CD4-positive, alpha-beta T cell treated with Interleukin-15 for 4 hours (primary cell): Measurements from ENCODE around the gene ILKAP.
"Not testable (repeated sequence)": the region's sequence is repeated elsewhere in the genome, so short reads cannot be mapped to it uniquely, and the experiment has no call there.

Experiments
- DNase-seq: peaks from one replicate; pipeline ENCODE4 v3.0.0-alpha.2; 2020; ENCODE audit warnings: low spot score

Gene ILKAP

GRCh38 chr2:238202326-238203093 is 985 bp downstream of the ILKAP start:
- DNase-seq, result peak; percentile 12

DNA sequence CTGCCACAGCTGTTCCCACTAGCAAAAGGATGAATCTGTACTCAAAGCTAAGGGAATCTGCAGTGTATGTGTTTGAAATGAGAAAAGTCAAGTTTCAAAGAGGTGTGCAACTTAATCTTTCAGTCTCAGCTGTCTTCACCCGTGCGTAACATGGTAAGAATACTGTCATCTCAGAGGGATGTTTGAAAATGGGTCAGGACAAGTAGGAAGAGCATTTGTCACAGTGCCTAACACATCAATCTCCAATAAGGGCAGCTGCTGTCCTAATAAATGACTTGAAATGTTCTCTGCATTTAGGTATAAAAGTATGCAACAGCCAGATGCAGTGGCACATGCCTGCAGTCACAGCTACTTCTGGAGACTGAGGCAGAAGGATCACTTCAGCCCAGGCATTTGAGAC is 13.1 kb downstream of the ILKAP start:
- DNase-seq, result no peak

GRCh38 chr2:238187618-238188548 is 15.6 kb downstream of the ILKAP start:
- no peak for DNase-seq

GRCh38 chr2:238183821-238184220 is 19.7 kb downstream of the ILKAP start:
- no peak for DNase-seq

DNA sequence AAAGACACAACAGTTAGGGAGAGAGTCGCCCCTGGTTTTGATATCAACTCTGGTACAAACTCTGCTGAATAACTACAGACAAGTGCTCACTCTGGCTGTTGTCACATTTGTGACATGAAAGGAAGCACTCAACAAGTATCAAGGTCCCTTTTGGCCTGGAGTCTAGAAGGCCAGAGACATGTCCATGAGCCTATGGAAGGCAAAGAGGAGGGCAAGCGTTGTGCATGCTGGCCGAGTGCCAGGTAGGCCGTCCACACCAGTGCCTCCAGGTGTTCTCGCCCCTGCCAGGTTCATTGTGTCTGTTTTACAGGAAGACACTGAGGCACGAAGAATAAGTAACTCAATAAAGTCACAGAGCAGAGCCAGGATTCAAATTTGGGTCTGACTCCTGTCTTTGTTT is 21.1 kb downstream of the ILKAP start:
- DNase-seq, result no peak

DNA sequence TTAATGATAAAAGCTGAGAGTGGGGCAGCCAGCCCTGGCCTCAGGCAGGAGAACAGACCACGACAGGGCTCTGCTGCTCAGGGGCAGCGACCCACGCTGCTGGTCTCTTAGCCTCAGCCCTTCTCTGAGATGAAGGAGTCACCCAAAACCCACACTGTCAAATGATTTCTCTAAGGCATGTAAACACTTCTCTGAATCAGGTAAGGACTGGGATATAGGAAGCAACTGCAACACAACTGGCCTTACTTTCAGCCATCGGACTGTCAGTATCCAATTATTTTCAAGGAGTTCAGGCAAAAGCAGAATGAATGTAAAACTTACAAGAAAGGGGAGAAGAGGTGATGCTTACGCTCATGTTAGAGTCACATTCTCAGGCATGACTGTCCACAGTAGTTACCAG is 22.9 kb downstream of the ILKAP start:
- no peak for DNase-seq

- DNase-seq, result no peak
Observed at GRCh38 chr2:238176613-238177012, 26.9 kb downstream of the ILKAP start.

GRCh38 chr2:238174701-238175100 is 28.8 kb downstream of the ILKAP start:
- DNase-seq, result no peak

GRCh38 chr2:238174291-238174690 is 29.2 kb downstream of the ILKAP start:
- DNase-seq, result no peak

DNA sequence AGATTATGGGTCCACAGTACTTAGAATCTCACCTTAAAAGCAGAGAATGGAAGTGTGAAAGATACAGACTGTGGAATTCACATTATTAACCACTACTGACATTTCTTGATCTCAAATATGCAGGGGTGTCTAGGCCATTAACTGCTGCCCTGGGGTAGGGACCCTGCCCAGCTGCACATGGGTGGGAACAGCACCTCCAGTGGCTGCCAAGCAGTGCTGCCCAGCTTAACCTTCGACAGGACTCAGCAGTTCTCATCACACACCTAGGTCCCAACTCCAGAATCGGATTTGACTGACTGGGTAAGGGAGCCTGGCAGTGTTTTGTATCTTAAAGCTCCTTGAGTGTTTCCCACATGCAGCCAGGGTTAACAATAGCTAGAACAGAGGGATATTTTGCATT is 29.8 kb downstream of the ILKAP start:
- no peak for DNase-seq

DNA sequence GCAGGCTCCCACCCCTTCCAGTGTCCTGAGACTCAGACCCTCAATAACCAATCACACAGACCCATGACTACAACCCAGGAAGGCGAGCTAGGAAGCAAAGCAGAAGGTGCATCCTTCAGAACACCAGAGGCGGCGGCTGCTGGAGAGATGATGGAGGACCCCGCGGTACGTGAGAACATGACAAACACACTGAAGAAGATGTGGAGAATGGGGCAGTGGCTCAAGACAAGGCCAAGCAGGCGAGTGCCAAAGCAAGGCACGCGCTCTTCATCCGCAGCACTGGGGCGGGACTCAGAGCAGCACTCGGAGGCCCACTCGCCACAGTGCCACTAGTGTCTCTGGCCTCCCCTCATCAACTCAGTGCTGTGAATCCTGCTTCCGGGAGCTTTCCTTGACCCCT is 31.1 kb downstream of the ILKAP start:
- no peak for DNase-seq

DNA sequence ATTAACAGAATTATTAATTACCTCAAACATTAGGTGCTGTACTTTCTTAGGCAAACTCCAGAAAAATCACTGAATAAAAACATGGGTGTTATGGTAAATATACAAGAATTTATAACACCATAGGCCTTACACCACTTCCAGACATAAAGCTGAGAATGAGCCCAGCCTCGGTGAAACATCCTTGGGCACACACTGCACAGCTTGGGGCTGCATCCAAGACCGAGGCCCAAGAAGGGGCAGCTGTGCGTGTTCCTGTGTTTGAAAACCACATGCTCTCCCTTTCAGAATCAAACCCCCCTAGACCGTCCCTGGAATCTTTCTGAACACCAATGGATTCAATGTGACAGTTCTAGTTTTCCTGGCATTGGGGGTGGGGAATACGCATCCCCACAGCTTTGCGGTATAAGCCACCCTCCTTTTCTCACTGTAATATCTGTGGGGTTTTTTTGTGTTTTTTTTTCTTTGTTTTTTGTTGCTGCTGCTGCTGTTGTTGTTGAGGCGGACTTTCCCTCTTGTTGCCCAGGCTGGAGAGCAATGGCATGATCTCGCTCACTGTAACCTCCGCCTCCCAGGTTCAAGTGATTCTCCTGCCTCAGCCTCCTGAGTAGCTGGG is 31.8 kb downstream of the ILKAP start:
- DNase-seq, result no peak

GRCh38 chr2:238171072-238171431 is 32.4 kb downstream of the ILKAP start:
- DNase-seq, result not testable (repeated sequence)

GRCh38 chr2:238170386-238171071 is 33.0 kb downstream of the ILKAP start:
- DNase-seq, result no peak

DNA sequence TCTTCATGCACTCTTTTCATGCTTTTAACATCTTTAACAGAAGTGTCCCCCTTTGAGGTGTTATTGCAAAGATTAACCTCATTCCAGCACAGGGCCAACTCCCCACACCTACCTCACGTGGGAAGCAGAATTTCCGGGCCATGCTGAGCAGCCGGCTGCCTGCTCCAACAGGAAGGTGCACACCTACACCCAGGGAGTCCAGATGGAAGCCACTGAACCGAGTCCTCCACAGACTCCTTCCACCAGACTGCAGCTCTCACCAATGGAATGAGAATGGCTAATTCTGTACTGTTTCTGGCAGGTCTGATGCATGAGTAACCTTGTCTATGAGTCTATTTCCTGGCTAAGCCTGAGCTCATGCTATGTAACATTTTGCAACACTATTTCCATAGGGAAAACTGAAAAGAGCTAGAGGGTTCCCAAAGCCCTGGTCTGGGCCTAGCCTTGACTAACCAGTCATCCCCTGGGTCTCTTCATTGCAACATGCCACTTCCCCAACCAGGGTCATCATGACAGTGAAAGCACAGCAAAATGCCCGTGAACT is 33.7 kb downstream of the ILKAP start:
- DNase-seq, result no peak

GRCh38 chr2:238169048-238169707 is 34.3 kb downstream of the ILKAP start:
- no peak for DNase-seq

GRCh38 chr2:238168196-238169047 is 35.1 kb downstream of the ILKAP start:
- no peak for DNase-seq

DNA sequence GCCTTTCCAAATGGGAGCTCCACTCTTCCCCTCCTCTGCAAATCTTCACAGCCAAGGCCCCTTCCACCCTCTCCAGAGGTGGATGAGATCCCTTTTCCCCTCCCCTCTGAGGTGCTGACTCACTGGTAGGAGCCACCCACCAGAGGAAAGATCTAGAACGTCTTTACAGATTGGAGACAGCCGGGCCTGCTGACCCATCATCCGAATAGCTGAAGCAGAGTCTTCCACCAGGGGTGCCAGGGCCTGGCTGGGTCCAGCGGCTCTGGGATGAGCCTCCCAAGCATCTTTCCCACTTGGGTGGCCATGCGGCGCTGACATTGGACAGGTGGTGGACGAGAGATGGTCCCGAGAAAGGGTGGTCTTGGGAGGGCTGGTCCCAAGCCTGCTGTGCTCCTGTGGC is 35.7 kb downstream of the ILKAP start:
- no peak for DNase-seq

GRCh38 chr2:238167344-238167715 is 36.2 kb downstream of the ILKAP start:
- no peak for DNase-seq
